HEK293 (cell line): ENCODE measurements around the gene PDK2.

Source experiments
- KLF1 ChIP-seq: fragments of 450-650 bp; formaldehyde crosslinking; IDR thresholded peaks from 2 replicates; pipeline ENCODE4 v1.5.1; 2016; ENCODE audit warnings: missing biosample characterization, missing genetic modification characterization
- REST ChIP-seq: fragments of 450-650 bp; formaldehyde crosslinking; IDR thresholded peaks from 2 replicates; pipeline ENCODE4 v1.5.1; 2016; ENCODE audit warnings: missing biosample characterization, missing genetic modification characterization
- ZFP37 ChIP-seq: fragments of 450-650 bp; formaldehyde crosslinking; IDR thresholded peaks from 2 replicates; pipeline ENCODE4 v1.5.1; 2016; ENCODE audit warnings: missing biosample characterization, missing genetic modification characterization
- ZNF175 ChIP-seq: fragments of 450-650 bp; formaldehyde crosslinking; IDR thresholded peaks from 2 replicates; pipeline ENCODE4 v1.5.1; 2016; ENCODE audit warnings: missing biosample characterization, missing genetic modification characterization
- ZNF23 ChIP-seq: fragments of 450-650 bp; formaldehyde crosslinking; IDR thresholded peaks from 2 replicates; pipeline ENCODE4 v1.5.1; 2016; ENCODE audit warnings: missing biosample characterization, missing genetic modification characterization, borderline replicate concordance
- ZNF37A ChIP-seq: fragments of 450-650 bp; IDR thresholded peaks from 2 replicates; pipeline ENCODE4 v1.5.1; 2018; ENCODE audit warnings: missing biosample characterization, missing genetic modification characterization
- ZNF558 ChIP-seq: fragments of 450-650 bp; formaldehyde crosslinking; IDR thresholded peaks from 2 replicates; pipeline ENCODE4 v1.5.1; 2016; ENCODE audit warnings: missing biosample characterization, missing genetic modification characterization
- ZNF677 ChIP-seq: fragments of 450-650 bp; IDR thresholded peaks from 2 replicates; pipeline ENCODE4 v1.5.0; 2018; ENCODE audit warnings: missing biosample characterization, mild to moderate bottlenecking, missing genetic modification characterization, moderate library complexity
- ZNF843 ChIP-seq: fragments of 450-650 bp; formaldehyde crosslinking; IDR thresholded peaks from 2 replicates; pipeline ENCODE4 v1.5.1; 2016; ENCODE audit warnings: missing biosample characterization, missing genetic modification characterization
- TF ChIP-seq, protein P1 (sequence below): fragments of 450-650 bp; formaldehyde crosslinking; IDR thresholded peaks from 2 replicates; pipeline ENCODE4 v1.5.1; 2016; ENCODE audit warnings: missing biosample characterization, missing genetic modification characterization
- TF ChIP-seq, protein P2 (sequence below): fragments of 450-650 bp; formaldehyde crosslinking; IDR thresholded peaks from 2 replicates; pipeline ENCODE4 v1.5.1; 2016; ENCODE audit warnings: missing biosample characterization, missing genetic modification characterization
- TF ChIP-seq, protein P3 (sequence below): fragments of 450-650 bp; formaldehyde crosslinking; IDR thresholded peaks from 2 replicates; pipeline ENCODE4 v1.5.1; 2016; ENCODE audit warnings: missing biosample characterization, missing genetic modification characterization
- TF ChIP-seq, protein P4 (sequence below): fragments of 450-650 bp; formaldehyde crosslinking; IDR thresholded peaks from 2 replicates; pipeline ENCODE4 v1.5.1; 2016; ENCODE audit warnings: missing biosample characterization, missing genetic modification characterization, low read depth

DNA sequence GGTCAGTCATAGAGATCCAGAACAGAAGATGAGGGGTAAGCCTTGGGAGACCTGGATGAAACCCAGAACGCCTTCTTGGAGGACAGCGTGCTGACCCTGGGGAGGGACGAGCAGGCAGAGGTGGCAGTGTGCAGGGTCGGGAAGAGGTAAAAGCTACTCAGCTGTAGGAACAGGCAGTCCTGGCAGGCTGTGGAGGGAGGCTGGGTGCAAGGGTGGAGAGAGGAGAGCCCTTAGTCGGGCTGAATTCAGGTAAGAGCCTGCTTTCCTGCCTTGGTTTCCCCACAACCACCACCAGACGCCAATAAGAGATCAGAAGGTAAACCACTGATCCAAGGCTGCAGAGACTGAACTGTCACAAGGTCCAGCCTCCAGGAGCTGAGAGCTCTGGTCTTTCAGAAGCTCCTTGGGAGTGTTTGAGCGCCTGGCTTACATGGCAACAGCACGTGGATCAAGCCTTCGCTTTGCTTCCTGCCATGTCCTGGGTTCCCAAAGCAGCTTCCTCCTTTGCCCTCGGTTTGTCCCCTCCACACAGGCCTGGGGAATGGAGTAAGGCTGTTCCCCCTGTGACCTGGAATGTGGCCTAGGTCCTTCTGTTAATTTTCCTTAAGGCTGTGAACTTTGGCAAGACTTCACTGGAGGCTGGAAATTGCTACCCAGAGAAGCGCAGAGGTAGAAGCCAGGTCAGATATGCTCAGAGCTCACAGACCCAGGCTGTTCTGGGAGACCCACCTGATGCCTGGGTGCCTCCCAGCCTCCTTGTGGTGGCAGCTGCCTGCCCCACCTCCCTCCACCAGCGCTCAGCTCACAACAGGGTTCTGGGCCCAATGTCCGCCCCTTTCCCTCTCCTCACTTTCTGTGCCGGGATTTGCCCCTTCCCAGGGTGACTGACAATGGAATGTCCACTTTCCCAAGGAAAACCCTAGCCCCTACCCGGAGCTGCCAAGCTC lies 3.9 kb upstream of the PDK2 start:
- TF ChIP-seq REST (tag by site-specific recombination) (no peak), ZNF677 (tag by site-specific recombination) (no peak), ZNF558 (tag by site-specific recombination) (no peak), ZNF843 (tag by site-specific recombination) (no peak), ZNF175 (tag by site-specific recombination) (no peak), ZFP37 (no peak), KLF1 (tag by site-specific recombination) (no peak), ZNF23 (tag by site-specific recombination) (no peak), ZNF37A (tag by site-specific recombination) (no peak)
- TF ChIP-seq, protein P1, sequence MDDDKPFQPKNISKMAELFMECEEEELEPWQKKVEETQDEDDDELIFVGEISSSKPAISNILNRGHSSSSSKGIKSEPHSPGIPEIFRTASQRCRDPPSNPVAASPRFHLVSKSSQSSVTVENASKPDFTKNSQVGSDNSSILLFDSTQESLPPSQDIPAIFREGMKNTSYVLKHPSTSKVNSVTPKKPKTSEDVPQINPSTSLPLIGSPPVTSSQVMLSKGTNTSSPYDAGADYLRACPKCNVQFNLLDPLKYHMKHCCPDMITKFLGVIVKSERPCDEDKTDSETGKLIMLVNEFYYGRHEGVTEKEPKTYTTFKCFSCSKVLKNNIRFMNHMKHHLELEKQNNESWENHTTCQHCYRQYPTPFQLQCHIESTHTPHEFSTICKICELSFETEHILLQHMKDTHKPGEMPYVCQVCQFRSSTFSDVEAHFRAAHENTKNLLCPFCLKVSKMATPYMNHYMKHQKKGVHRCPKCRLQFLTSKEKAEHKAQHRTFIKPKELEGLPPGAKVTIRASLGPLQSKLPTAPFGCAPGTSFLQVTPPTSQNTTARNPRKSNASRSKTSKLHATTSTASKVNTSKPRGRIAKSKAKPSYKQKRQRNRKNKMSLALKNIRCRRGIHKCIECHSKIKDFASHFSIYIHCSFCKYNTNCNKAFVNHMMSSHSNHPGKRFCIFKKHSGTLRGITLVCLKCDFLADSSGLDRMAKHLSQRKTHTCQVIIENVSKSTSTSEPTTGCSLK (tag by site-specific recombination), result no peak
- TF ChIP-seq, protein P2, sequence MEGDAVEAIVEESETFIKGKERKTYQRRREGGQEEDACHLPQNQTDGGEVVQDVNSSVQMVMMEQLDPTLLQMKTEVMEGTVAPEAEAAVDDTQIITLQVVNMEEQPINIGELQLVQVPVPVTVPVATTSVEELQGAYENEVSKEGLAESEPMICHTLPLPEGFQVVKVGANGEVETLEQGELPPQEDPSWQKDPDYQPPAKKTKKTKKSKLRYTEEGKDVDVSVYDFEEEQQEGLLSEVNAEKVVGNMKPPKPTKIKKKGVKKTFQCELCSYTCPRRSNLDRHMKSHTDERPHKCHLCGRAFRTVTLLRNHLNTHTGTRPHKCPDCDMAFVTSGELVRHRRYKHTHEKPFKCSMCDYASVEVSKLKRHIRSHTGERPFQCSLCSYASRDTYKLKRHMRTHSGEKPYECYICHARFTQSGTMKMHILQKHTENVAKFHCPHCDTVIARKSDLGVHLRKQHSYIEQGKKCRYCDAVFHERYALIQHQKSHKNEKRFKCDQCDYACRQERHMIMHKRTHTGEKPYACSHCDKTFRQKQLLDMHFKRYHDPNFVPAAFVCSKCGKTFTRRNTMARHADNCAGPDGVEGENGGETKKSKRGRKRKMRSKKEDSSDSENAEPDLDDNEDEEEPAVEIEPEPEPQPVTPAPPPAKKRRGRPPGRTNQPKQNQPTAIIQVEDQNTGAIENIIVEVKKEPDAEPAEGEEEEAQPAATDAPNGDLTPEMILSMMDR (tag by site-specific recombination), result no peak
- TF ChIP-seq, protein P3, sequence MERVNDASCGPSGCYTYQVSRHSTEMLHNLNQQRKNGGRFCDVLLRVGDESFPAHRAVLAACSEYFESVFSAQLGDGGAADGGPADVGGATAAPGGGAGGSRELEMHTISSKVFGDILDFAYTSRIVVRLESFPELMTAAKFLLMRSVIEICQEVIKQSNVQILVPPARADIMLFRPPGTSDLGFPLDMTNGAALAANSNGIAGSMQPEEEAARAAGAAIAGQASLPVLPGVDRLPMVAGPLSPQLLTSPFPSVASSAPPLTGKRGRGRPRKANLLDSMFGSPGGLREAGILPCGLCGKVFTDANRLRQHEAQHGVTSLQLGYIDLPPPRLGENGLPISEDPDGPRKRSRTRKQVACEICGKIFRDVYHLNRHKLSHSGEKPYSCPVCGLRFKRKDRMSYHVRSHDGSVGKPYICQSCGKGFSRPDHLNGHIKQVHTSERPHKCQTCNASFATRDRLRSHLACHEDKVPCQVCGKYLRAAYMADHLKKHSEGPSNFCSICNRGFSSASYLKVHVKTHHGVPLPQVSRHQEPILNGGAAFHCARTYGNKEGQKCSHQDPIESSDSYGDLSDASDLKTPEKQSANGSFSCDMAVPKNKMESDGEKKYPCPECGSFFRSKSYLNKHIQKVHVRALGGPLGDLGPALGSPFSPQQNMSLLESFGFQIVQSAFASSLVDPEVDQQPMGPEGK (tag by site-specific recombination), result no peak
- TF ChIP-seq, protein P4, sequence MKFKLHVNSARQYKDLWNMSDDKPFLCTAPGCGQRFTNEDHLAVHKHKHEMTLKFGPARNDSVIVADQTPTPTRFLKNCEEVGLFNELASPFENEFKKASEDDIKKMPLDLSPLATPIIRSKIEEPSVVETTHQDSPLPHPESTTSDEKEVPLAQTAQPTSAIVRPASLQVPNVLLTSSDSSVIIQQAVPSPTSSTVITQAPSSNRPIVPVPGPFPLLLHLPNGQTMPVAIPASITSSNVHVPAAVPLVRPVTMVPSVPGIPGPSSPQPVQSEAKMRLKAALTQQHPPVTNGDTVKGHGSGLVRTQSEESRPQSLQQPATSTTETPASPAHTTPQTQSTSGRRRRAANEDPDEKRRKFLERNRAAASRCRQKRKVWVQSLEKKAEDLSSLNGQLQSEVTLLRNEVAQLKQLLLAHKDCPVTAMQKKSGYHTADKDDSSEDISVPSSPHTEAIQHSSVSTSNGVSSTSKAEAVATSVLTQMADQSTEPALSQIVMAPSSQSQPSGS, result no peak
